DND-41 (cell line): ENCODE results near the gene HGS.

Experiments
- EZH2 ChIP-seq: IDR thresholded peaks from 3 replicates; pipeline ENCODE4 v1.6.1; 2012; ENCODE audit warnings: borderline replicate concordance, low read depth, mild to moderate bottlenecking, moderate library complexity, low read length, inconsistent platforms; ENCODE audit not compliant: severe bottlenecking
- TF ChIP-seq, protein P1 (sequence below): IDR thresholded peaks from 2 replicates; pipeline ENCODE4 v1.5.1; 2012; ENCODE audit warnings: borderline replicate concordance, low read length, moderate library complexity, mild to moderate bottlenecking; ENCODE audit not compliant: poor library complexity, severe bottlenecking; ENCODE audit errors: extremely low read depth

DNA sequence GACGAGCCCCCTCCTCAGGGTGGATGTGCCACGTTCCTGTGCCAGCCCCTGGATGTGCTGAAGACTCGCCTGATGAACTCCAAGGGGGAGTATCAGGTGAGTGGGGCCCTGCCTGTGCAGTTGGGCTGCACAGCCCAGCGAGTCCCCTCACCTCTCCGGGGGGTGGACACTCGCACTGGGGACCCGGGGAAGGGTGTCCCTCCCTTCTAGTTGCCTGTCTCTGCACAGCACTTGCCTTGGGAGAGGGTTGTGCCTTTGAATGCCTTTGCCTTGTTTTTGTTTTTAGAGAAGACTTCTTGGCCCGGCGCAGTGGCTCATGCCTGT is 33.9 kb downstream of the HGS start:
- TF ChIP-seq, protein P1, sequence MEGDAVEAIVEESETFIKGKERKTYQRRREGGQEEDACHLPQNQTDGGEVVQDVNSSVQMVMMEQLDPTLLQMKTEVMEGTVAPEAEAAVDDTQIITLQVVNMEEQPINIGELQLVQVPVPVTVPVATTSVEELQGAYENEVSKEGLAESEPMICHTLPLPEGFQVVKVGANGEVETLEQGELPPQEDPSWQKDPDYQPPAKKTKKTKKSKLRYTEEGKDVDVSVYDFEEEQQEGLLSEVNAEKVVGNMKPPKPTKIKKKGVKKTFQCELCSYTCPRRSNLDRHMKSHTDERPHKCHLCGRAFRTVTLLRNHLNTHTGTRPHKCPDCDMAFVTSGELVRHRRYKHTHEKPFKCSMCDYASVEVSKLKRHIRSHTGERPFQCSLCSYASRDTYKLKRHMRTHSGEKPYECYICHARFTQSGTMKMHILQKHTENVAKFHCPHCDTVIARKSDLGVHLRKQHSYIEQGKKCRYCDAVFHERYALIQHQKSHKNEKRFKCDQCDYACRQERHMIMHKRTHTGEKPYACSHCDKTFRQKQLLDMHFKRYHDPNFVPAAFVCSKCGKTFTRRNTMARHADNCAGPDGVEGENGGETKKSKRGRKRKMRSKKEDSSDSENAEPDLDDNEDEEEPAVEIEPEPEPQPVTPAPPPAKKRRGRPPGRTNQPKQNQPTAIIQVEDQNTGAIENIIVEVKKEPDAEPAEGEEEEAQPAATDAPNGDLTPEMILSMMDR = no peak
- TF ChIP-seq EZH2 = no peak
